K562 (cell line): ENCODE results near the gene MYO18A. TPM values are rescaled to one million over a fixed set of nuclear protein-coding genes. Genes with fewer than 3 reads are reported as not detected.

Experiments used
- BRF1 ChIP-seq: IDR thresholded peaks from 3 replicates; pipeline ENCODE4 v1.6.1; 2011; ENCODE audit warnings: borderline replicate concordance, mild to moderate bottlenecking; ENCODE audit not compliant: insufficient read length; ENCODE audit errors: extremely low read depth
- CBX5 ChIP-seq: IDR thresholded peaks from 2 replicates; pipeline ENCODE4 v1.6.1; 2014; ENCODE audit warnings: low read depth, borderline replicate concordance
- CHD1 ChIP-seq: fragments of 200-600 bp; sonication (generic); IDR thresholded peaks from one replicate; pipeline ENCODE4 v1.6.1; 2012; ENCODE audit warnings: mild to moderate bottlenecking, moderate library complexity, low read length, inconsistent platforms
- ESRRB ChIP-seq: fragments of 250-450 bp; sonication (Bioruptor Pico); IDR thresholded peaks from 2 replicates; pipeline ENCODE4 v1.5.0; 2020; ENCODE audit warnings: mild to moderate bottlenecking, moderate library complexity, borderline replicate concordance
- HDAC8 ChIP-seq: fragments of 450-650 bp; IDR thresholded peaks from 2 replicates; pipeline ENCODE4 v1.6.1; 2016; ENCODE audit warnings: mild to moderate bottlenecking, missing genetic modification characterization, moderate library complexity, missing compliant biosample characterization
- HMG20A ChIP-seq: fragments of 450-650 bp; formaldehyde crosslinking; conservative IDR thresholded peaks from 2 replicates; pipeline ENCODE4 v1.4.0; 2020; ENCODE audit warnings: mild to moderate bottlenecking, mixed read lengths
- KDM4B ChIP-seq, 2 experiments: fragments of 450-650 bp in 1 of 2; sonication (generic) in 1 of 2; IDR thresholded peaks; 2 replicates each; pipeline ENCODE4 v1.6.1; 2016 to 2017; ENCODE audit warnings: borderline replicate concordance in 2 of 2, antibody characterized with exemption in 1 of 2, low read depth in 1 of 2, mild to moderate bottlenecking in 1 of 2
- KLF16 ChIP-seq: IDR thresholded peaks from 2 replicates; pipeline ENCODE4 v1.6.1; 2016; ENCODE audit warnings: antibody characterized with exemption
- MAFF ChIP-seq: IDR thresholded peaks from 2 replicates; pipeline ENCODE4 v1.6.1; 2012; ENCODE audit warnings: low read length, improper control_type of control experiment
- NBN ChIP-seq: fragments of 450-650 bp; IDR thresholded peaks from 2 replicates; pipeline ENCODE4 v1.6.1; 2016; ENCODE audit warnings: low read depth, mild to moderate bottlenecking
- NFIX ChIP-seq: fragments of 250-450 bp; sonication (Bioruptor Pico); IDR thresholded peaks from 2 replicates; pipeline ENCODE4 v1.4.0; 2020; ENCODE audit warnings: low read depth, mild to moderate bottlenecking, moderate library complexity
- PTRF ChIP-seq: fragments of 450-650 bp; IDR thresholded peaks from 2 replicates; pipeline ENCODE4 v1.6.1; 2016; ENCODE audit warnings: mild to moderate bottlenecking, missing genetic modification characterization, missing compliant biosample characterization
- RBM34 ChIP-seq: fragments of 200-400 bp; formaldehyde crosslinking; IDR thresholded peaks from 2 replicates; pipeline ENCODE4 v1.6.1; 2018; ENCODE audit warnings: low read length, borderline replicate concordance; ENCODE audit not compliant: insufficient read depth
- YBX1 ChIP-seq: fragments of 450-650 bp; IDR thresholded peaks from 2 replicates; pipeline ENCODE4 v1.7.1; 2016; ENCODE audit warnings: mild to moderate bottlenecking
- polyA plus RNA-seq, 8 experiments: library from polyadenylated mRNA; depleted of rRNA in 4 of 8; stranded (reverse) in 5 of 8; unstranded in 3 of 8; fragments of >200 nt; fragmentation: Nextera tagmentation in 2 of 8; fragmentation: Illumina TruSeq in 1 of 8; extraction: Ambion mirVana in 2 of 8; extraction: Trizol in 1 of 8; gene quantifications; 2 replicates each; pipeline versions ENCODE4 v1.2.1 to v1.2.3, GENCODE V29; 2011 to 2014; ENCODE audit warnings: inconsistent platforms in 1 of 8, missing spikeins in 1 of 8
- total RNA-seq, 7 experiments: library from RNA; depleted of rRNA in 6 of 7; stranded (reverse); fragments of >200 nt in 6 of 7; fragmentation: Illumina TruSeq in 2 of 7; extraction: Trizol in 2 of 7; gene quantifications; 2 replicates each; pipeline versions ENCODE4 v1.2.1 to v1.2.3, GENCODE V29; 2011 to 2021; ENCODE audit warnings: low replicate concordance in 1 of 7
- TF ChIP-seq, protein P1 (sequence below): fragments of 450-650 bp; IDR thresholded peaks from 2 replicates; pipeline ENCODE4 v1.6.1; 2017; ENCODE audit warnings: antibody characterized with exemption, mild to moderate bottlenecking
- TF ChIP-seq, protein P2 (sequence below): sonication (generic); formaldehyde crosslinking; IDR thresholded peaks from 2 replicates; pipeline ENCODE4 v1.9.0; 2022; ENCODE audit warnings: mild to moderate bottlenecking, missing genetic modification reagents
- TF ChIP-seq, protein P3 (sequence below): fragments of 450-650 bp; IDR thresholded peaks from 2 replicates; pipeline ENCODE4 v1.6.1; 2016; ENCODE audit warnings: borderline replicate concordance
- TF ChIP-seq, protein P4 (sequence below): IDR thresholded peaks from 2 replicates; pipeline ENCODE4 v1.6.1; 2011; ENCODE audit not compliant: insufficient read length; ENCODE audit errors: extremely low read depth
- TF ChIP-seq, protein P5 (sequence below): sonication (generic); formaldehyde crosslinking; IDR thresholded peaks from 2 replicates; pipeline ENCODE4 v1.8.0; 2022; ENCODE audit warnings: mild to moderate bottlenecking, missing genetic modification reagents

MYO18A gene
- total and polyA plus RNA-seq, 9 of the 15 experiments (the other 6 are each of a cell fraction or from before 2014, with no cell fraction given): 2.5 to 65.4 (median 17.1) TPM

DNA sequence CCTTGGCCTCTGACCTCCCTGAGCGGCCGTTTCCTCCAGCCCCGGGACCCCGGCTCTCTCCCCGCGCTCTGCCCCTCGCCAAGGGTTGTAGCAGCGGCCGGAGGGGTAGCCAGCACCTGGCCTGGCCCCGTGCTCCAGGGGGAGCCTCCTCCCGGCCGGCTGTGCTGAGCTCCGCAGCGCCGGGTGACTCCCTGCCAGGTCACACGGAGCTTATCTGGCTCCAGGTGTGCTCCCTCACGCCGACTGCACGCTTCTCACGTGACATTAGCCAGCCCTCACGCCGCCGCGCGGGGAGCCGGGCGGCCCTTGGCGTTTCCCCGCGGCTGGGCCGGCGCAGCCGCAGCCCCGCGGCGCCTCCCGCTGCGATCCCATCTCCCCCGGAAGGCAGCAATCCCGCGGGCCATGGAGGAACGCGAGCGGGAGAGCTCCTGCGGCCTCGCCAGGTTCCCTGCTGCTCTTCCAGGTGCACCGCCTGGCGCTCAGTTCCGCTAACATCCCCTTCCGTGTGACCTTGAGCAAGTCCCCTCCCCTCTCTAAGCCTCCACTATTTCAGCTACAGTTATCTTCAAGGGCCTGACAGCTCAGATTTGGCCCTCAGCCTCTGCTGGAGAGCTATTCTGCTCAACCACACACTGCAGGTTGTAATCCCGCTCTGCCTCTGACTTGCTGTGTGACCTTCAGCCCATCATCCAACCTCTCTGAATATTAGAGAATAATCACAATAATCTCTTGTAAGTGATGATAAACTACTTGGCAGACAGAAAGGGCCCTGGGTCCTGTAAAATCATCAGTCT lies 3.4 kb downstream of the MYO18A start (continued):
- TF ChIP-seq PTRF (tag): no peak
- TF ChIP-seq, protein P1, sequence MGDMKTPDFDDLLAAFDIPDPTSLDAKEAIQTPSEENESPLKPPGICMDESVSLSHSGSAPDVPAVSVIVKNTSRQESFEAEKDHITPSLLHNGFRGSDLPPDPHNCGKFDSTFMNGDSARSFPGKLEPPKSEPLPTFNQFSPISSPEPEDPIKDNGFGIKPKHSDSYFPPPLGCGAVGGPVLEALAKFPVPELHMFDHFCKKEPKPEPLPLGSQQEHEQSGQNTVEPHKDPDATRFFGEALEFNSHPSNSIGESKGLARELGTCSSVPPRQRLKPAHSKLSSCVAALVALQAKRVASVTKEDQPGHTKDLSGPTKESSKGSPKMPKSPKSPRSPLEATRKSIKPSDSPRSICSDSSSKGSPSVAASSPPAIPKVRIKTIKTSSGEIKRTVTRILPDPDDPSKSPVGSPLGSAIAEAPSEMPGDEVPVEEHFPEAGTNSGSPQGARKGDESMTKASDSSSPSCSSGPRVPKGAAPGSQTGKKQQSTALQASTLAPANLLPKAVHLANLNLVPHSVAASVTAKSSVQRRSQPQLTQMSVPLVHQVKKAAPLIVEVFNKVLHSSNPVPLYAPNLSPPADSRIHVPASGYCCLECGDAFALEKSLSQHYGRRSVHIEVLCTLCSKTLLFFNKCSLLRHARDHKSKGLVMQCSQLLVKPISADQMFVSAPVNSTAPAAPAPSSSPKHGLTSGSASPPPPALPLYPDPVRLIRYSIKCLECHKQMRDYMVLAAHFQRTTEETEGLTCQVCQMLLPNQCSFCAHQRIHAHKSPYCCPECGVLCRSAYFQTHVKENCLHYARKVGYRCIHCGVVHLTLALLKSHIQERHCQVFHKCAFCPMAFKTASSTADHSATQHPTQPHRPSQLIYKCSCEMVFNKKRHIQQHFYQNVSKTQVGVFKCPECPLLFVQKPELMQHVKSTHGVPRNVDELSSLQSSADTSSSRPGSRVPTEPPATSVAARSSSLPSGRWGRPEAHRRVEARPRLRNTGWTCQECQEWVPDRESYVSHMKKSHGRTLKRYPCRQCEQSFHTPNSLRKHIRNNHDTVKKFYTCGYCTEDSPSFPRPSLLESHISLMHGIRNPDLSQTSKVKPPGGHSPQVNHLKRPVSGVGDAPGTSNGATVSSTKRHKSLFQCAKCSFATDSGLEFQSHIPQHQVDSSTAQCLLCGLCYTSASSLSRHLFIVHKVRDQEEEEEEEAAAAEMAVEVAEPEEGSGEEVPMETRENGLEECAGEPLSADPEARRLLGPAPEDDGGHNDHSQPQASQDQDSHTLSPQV: peak; percentile 93
- TF ChIP-seq BRF1: no peak
- TF ChIP-seq KLF16: no peak
- no peak for TF ChIP-seq ESRRB (CRISPR knock-in tag)
- TF ChIP-seq NBN: peak; percentile 92
- no peak for TF ChIP-seq CHD1
- TF ChIP-seq, protein P2, sequence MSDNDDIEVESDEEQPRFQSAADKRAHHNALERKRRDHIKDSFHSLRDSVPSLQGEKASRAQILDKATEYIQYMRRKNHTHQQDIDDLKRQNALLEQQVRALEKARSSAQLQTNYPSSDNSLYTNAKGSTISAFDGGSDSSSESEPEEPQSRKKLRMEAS (CRISPR knock-in tag): peak; percentile 63
- no peak for TF ChIP-seq MAFF
- TF ChIP-seq KDM4B (IDR thresholded peaks at IDR 0.05; ENCODE audit: borderline replicate concordance in 2 of 2, low read depth in 1 of 2): no peak
- TF ChIP-seq NFIX: no peak
- no peak for TF ChIP-seq HMG20A (CRISPR knock-in tag)
- no peak for TF ChIP-seq CBX5
- TF ChIP-seq, protein P3, sequence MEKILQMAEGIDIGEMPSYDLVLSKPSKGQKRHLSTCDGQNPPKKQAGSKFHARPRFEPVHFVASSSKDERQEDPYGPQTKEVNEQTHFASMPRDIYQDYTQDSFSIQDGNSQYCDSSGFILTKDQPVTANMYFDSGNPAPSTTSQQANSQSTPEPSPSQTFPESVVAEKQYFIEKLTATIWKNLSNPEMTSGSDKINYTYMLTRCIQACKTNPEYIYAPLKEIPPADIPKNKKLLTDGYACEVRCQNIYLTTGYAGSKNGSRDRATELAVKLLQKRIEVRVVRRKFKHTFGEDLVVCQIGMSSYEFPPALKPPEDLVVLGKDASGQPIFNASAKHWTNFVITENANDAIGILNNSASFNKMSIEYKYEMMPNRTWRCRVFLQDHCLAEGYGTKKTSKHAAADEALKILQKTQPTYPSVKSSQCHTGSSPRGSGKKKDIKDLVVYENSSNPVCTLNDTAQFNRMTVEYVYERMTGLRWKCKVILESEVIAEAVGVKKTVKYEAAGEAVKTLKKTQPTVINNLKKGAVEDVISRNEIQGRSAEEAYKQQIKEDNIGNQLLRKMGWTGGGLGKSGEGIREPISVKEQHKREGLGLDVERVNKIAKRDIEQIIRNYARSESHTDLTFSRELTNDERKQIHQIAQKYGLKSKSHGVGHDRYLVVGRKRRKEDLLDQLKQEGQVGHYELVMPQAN: 0 out of 2 replicates have a peak, but pooled peaks have one; percentile 12
- TF ChIP-seq, protein P4, sequence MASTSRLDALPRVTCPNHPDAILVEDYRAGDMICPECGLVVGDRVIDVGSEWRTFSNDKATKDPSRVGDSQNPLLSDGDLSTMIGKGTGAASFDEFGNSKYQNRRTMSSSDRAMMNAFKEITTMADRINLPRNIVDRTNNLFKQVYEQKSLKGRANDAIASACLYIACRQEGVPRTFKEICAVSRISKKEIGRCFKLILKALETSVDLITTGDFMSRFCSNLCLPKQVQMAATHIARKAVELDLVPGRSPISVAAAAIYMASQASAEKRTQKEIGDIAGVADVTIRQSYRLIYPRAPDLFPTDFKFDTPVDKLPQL: no peak
- TF ChIP-seq, protein P5, sequence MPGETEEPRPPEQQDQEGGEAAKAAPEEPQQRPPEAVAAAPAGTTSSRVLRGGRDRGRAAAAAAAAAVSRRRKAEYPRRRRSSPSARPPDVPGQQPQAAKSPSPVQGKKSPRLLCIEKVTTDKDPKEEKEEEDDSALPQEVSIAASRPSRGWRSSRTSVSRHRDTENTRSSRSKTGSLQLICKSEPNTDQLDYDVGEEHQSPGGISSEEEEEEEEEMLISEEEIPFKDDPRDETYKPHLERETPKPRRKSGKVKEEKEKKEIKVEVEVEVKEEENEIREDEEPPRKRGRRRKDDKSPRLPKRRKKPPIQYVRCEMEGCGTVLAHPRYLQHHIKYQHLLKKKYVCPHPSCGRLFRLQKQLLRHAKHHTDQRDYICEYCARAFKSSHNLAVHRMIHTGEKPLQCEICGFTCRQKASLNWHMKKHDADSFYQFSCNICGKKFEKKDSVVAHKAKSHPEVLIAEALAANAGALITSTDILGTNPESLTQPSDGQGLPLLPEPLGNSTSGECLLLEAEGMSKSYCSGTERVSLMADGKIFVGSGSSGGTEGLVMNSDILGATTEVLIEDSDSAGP: no peak
- no peak for TF ChIP-seq YBX1
- TF ChIP-seq HDAC8 (tag): peak; percentile 47; the same call in 1 of the 2 replicates
- no peak for TF ChIP-seq RBM34
